Stimulated activated CD4-positive, alpha-beta T cell treated with anti-CD3 and anti-CD28 coated beads, Interleukin-15, amount 100 ng/mL, for 48 hours (primary cell): ENCODE measurements around the gene C3orf38.
"Not testable (repeated sequence)": the region's sequence is repeated elsewhere in the genome, so short reads cannot be mapped to it uniquely, and the experiment has no call there.

Experiments used
- DNase-seq, 2 donors: peaks; one replicate each; pipeline ENCODE4 v3.0.0-alpha.2; 2020; ENCODE audit warnings: low read depth in 2 of 2

Gene C3orf38

GRCh38 chr3:88149509-88150362 is at the start of gene C3orf38:
C3orf38 (plus strand) TSS chr3:88149959; CDS start chr3:88150053, 94 bp downstream.
- DNase-seq, result peak; percentile 65 to 66

- DNase-seq, result no peak
These were observed 48.6 kb upstream of the C3orf38 start for GRCh38 chr3:88101142-88101541.

DNA sequence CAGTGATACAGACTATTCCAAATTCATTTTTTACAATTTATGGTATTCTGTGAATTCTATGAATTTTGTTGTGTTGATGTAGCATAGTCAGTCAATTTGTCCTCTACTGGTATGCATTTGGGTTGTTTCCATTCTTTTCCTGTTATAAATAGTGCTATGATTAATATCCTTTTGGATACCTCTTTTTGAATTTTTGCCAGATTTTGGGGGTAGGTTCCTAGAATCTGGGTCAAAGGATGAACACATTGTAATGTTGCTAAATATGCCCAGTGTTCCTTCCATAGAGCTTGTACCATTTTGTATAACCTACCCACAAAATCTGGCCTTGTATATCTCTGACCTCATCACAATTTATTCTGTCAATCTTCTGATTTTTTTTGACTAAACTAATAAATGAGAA is 44.4 kb upstream of the C3orf38 start:
- no peak for DNase-seq

GRCh38 chr3:88112289-88112688 is 37.5 kb upstream of the C3orf38 start:
- no peak for DNase-seq

- peak; percentile 8 to 33 for DNase-seq
These were observed 36.2 kb upstream of the C3orf38 start for GRCh38 chr3:88113311-88114162.

GRCh38 chr3:88114878-88115549 is 34.7 kb upstream of the C3orf38 start:
- DNase-seq, result no peak

GRCh38 chr3:88117683-88118082 is 32.1 kb upstream of the C3orf38 start:
- no peak for DNase-seq

DNA sequence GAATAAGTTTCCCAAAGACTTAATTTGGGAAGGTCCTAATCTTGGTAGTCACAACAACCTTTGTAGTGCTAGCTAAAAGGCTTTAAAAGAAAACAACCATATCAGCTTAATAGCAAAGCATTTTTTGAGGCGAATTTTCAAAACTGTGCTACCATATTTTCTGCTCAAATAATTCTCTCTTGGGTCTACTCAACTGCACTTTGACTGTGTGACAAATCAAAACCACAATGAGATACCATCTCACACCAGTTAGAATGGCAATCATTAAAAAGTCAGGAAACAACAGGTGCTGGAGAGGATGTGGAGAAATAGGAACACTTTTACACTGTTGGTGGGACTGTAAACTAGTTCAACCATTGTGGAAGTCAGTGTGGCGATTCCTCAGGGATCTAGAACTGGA is 31.2 kb upstream of the C3orf38 start:
- not testable (repeated sequence) for DNase-seq

- DNase-seq, result no peak
These were observed 26.2 kb upstream of the C3orf38 start for GRCh38 chr3:88123526-88123925.

- DNase-seq, result no peak
These were observed 18.1 kb upstream of the C3orf38 start for GRCh38 chr3:88131695-88132094.

- no peak for DNase-seq
These were observed 16.9 kb upstream of the C3orf38 start for GRCh38 chr3:88132894-88133293.

DNA sequence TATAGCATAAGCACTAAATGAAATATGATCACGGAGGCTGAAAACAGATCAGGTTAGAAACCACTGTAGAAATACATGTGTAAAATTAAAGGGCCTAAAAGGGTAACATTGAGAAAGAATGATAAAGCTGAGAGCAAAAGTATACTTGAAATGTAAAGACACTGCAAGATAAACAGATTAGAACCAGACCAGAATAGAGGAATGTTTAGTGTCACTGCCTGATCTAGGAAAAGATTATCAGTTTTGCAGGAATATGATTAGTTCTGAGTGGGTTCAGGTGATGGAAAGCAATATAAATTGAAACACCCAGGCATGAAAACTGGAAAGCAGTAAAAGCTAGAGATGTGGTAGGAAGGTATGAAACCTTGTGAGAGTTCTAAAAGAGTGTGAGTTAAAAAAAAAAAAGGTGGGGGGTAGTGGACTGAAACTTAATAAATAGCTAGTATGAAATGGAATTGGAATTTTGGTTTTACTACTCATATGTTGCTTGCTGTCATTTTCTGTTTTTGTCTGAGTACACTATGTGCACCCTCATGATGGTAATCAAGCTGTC is 16.0 kb upstream of the C3orf38 start:
- DNase-seq, result no peak

GRCh38 chr3:88137836-88138235 is 11.9 kb upstream of the C3orf38 start:
- DNase-seq, result no peak

DNA sequence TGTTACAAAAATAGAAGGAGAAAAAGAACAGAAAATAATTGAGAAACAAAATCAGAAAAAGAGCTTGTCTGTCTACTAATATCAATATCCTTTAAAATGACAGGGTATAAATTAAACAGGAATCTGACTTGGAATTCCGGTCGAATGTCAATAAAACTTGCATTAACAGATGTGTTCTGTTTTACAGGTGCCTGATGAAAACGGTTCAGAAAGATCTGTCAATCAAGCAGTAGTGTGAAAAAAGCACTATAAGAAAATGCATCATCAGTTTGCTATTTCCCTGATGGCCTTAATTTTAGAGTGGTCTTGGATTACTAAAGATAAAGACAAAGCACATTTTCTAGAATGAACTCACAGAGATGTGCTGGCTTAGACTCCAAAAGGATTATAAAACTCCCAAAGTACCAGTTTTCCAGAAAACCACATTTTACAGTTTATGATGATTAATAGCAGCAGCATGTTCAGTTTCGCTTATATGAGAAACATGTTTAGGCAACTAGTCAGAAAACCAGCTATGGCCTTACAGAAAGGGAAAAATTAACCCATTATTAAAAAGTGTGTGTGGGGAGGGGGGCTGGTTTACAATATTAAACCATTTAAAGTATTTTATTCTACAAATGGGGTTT is 8.2 kb upstream of the C3orf38 start:
- DNase-seq, result no peak

GRCh38 chr3:88142094-88142624 is 7.6 kb upstream of the C3orf38 start:
- no peak for DNase-seq

DNA sequence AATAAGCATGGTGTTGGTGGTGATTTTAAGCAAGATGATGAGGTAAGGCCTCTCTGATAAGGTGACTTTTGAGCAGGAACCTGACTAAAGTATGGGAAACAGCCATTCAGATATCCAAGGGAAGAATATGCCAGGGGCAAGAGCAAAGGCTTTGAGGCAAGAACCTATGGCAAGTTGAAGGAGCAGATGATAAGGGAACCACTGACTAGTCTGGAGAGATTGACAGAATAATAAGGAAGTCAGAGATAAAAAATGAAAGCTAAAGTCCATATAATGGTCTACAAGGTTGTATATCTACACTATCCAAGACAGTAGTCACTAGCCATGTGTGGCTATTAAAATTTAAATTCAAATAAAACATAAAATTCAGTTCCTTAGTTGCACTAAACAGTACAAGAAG is 2.5 kb upstream of the C3orf38 start:
- DNase-seq, result no peak

DNA sequence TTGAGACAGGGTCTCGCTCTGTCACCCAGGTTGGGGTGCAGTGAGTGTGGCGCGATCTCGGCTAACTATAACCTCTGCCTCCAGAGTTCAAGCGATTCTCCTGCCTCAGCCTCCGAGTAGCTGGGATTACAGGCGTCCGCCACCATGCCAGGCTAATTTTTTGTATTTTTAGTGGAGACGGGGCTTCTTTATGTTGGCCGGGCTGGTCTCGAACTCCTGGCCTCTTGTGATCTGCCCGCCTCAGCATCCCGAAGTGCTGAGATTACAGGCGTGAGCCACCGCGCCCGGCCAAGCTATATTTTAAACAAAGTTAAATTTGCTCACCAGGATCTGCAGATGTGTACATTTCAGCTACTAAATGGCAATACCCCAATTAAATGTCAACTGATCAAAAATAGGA is 1.1 kb upstream of the C3orf38 start:
- DNase-seq, result no peak

- peak; percentile 16 to 26 for DNase-seq
These were observed 654 bp upstream of the C3orf38 start for GRCh38 chr3:88149101-88149508.

DNA sequence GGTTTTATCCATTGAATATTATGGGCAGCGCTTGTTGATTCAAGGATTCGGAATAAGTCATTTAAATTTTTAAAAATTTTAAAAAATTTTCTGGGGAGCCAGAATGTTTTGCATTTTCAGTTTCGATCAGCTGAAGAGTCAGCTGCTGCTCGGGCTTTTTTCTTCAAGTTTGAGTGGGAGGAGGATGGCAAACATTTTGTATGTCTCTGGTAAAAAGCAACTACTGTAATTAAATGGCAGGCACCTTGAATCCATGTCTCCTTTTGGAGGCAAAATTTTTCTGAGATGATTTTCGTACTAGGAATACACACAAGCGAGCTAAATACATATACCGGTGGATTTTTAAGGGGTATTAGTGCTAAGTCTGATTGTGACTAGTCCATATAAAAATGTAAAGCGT is 612 bp downstream of the C3orf38 start:
- no peak for DNase-seq

GRCh38 chr3:88150806-88151205 is 1.0 kb downstream of the C3orf38 start:
- no peak for DNase-seq

- DNase-seq, result no peak
These were observed 1.6 kb downstream of the C3orf38 start for GRCh38 chr3:88151358-88151757.
